Head of caudate nucleus (tissue), 42 donors: ENCODE results near the gene FBXL5.
"Not testable (repeated sequence)": the region's sequence is repeated elsewhere in the genome, so short reads cannot be mapped to it uniquely, and the experiment has no call there.

Experiments
- DNase-seq, 42 donors: peaks; one replicate each; pipeline versions ENCODE4 v3.0.0 to v3.0.0-alpha.2; 2020 to 2021; ENCODE audit warnings: mixed read lengths in 7 of 42
- intact Hi-C: fragments of 100-400 bp; cut with DNase I; formaldehyde crosslinking; loops from one replicate; pipeline ENCODE4 v1.15.0; 2022

Gene FBXL5

GRCh38 chr4:15654593-15655222, 449 bp downstream of the FBXL5 start:
- intact Hi-C loops, result loop anchor here (5.0 kb wide), 1 partner anchor 177 kb away; no protein-coding TSS in a partner anchor
- DNase-seq, result peak in 41 of 42 donors; percentile 46 to 82 (median 65)

- peak in 20 of 42 donors; percentile 10 to 73 (median 33) for DNase-seq
- intact Hi-C loops, result loop anchor here (5.0 kb wide), 1 partner anchor 177 kb away; no protein-coding TSS in a partner anchor
Measured at GRCh38 chr4:15653864-15654592, 1.1 kb downstream of the FBXL5 start.

- DNase-seq, result no peak
- intact Hi-C loops, result loop anchor here (5.0 kb wide), 1 partner anchor 176 kb away; no protein-coding TSS in a partner anchor
Measured at GRCh38 chr4:15653420-15653819, 1.7 kb downstream of the FBXL5 start.

- DNase-seq, result no peak
- intact Hi-C loops, result loop anchor here (5.0 kb wide), 1 partner anchor 176 kb away; no protein-coding TSS in a partner anchor
Measured at GRCh38 chr4:15652841-15653240, 2.3 kb downstream of the FBXL5 start.

- no peak for DNase-seq
- intact Hi-C loops, result loop anchor here (5.0 kb wide), 1 partner anchor 175 kb away; no protein-coding TSS in a partner anchor
Measured at GRCh38 chr4:15652191-15652590, 3.0 kb downstream of the FBXL5 start.

- DNase-seq, result no peak
- intact Hi-C loops, result loop anchor here (5.0 kb wide), 1 partner anchor 174 kb away; no protein-coding TSS in a partner anchor
Measured at GRCh38 chr4:15651676-15652075, 3.5 kb downstream of the FBXL5 start.

- DNase-seq, result peak in 29 of 42 donors; percentile 11 to 78 (median 45)
- intact Hi-C loops, result loop anchor here (5.0 kb wide), 1 partner anchor 173 kb away; no protein-coding TSS in a partner anchor
Measured at GRCh38 chr4:15649914-15650545, 5.1 kb downstream of the FBXL5 start.

- no peak for DNase-seq
- intact Hi-C loops, result no loop called here
Measured at GRCh38 chr4:15648600-15648999, 6.6 kb downstream of the FBXL5 start.

- intact Hi-C loops, result no loop called here
- DNase-seq, result no peak
Measured at GRCh38 chr4:15638418-15638817, 16.7 kb downstream of the FBXL5 start.

GRCh38 chr4:15636818-15637217, 18.3 kb downstream of the FBXL5 start:
- intact Hi-C loops, result no loop called here
- DNase-seq, result no peak

- DNase-seq, intact Hi-C loops: not testable (repeated sequence)
Measured at GRCh38 chr4:15617407-15617806, 37.8 kb downstream of the FBXL5 start.

- DNase-seq, intact Hi-C loops: not testable (repeated sequence)
Measured at GRCh38 chr4:15614891-15615290, 40.3 kb downstream of the FBXL5 start.

GRCh38 chr4:15612136-15612535, 43.0 kb downstream of the FBXL5 start:
- intact Hi-C loops, result no loop called here
- DNase-seq, result no peak

GRCh38 chr4:15610855-15611254, 44.3 kb downstream of the FBXL5 start:
- intact Hi-C loops, result no loop called here
- no peak for DNase-seq

GRCh38 chr4:15605537-15605936, 49.6 kb downstream of the FBXL5 start:
- no peak for DNase-seq
- intact Hi-C loops, result no loop called here

- no peak for DNase-seq
- intact Hi-C loops, result no loop called here
Measured at GRCh38 chr4:15601862-15602261, 53.3 kb downstream of the FBXL5 start.

- no peak for DNase-seq
- intact Hi-C loops, result no loop called here
Measured at GRCh38 chr4:15600176-15600575, 55.0 kb downstream of the FBXL5 start.

- intact Hi-C loops, result no loop called here
Measured at GRCh38 chr4:15598644-15599043, 56.5 kb downstream of the FBXL5 start.

GRCh38 chr4:15592799-15593198, 62.4 kb downstream of the FBXL5 start:
- no peak for DNase-seq
- intact Hi-C loops, result no loop called here

More at GRCh38 chr4:15598644-15599043, 56.5 kb downstream of the FBXL5 start:
- DNase-seq, result no peak

GRCh38 chr4:15587649-15588048, 67.5 kb downstream of the FBXL5 start:
- no peak for DNase-seq
- intact Hi-C loops, result no loop called here
